Lower leg skin (tissue), 3 donors: ENCODE measurements around the gene ITPA.

Experiments used
- CTCF ChIP-seq, 3 donors: fragments of 450-650 bp; IDR thresholded peaks; one replicate each; pipeline ENCODE4 v1.5.1; 2016; ENCODE audit warnings: antibody characterized with exemption in 3 of 3, mild to moderate bottlenecking in 3 of 3, moderate library complexity in 2 of 3
- POLR2A ChIP-seq, 2 donors: fragments of 450-650 bp; IDR thresholded peaks; one replicate each; pipeline ENCODE4 v1.6.1; 2016 to 2017; ENCODE audit warnings: antibody characterized with exemption in 2 of 2, mild to moderate bottlenecking in 1 of 2, moderate library complexity in 1 of 2

DNA sequence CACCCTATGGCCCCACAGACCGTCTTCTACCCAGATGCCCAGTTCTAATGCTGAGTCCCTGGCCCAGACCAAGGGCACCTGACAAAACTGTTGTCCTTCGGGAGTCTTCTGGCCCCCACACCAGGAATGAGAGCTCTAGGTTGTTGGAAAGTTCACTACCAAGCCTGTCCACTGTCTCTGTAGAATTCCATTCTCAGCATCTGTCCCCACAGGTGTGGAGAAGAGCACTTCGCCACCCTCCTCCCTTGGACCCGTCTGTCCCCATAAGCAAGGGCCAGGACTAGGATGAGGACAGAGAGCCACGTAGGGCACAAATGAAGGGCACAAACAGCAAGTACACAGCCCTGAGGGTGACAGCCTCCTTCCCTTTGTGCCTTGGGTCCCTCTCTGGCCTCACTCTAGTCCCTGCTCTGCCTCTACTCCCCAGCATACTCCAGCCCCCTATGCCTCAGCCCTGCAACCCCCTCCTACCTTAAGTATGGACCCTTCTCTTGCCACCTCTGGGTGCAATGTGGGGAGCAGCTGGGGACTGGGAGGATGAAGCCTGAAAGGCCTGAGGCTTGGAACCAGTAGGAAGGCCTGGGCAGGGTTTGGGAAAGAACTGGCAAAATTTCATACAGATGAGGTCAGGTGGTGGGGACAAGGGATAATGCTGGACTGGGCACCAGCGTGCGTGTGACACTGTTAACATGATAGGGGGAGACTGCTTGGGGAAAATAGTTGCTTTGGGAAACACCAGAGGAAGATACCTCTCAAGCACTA lies 40.3 kb upstream of the ITPA start:
- TF ChIP-seq POLR2A (IDR thresholded peaks at IDR 0.05), result no peak
- no peak for TF ChIP-seq CTCF (IDR thresholded peaks at IDR 0.05)
